HG02852 (cell line): ENCODE data around the gene SCN4A.

Experiments used
- ATAC-seq: cut with Tn5 transposase; IDR thresholded peaks from one replicate; pipeline ENCODE4 v1.9.1; 2021; ENCODE audit warnings: mild to moderate bottlenecking, moderate library complexity; ENCODE audit not compliant: unreplicated experiment

The SCN4A gene

DNA sequence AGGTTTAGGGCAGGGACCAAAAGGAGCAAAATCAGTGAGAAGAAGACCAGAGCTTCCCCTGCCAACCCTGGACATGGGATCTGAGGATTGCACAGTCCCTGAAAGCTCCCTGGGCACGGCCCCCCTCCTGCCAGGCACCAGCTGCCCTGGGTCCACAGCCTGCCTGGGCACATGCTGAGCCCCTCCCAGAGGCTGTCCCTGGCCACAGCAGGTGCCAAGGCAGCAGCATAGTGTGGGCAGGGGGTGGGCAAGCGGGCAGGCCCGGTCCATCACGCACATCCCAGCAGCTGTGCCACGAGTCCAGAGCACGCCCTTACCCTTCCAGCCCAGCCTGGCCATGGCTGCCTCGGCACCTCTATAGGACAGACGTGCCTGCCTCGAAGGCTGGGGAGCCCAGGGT lies 12.7 kb downstream of the SCN4A start:
- no peak for ATAC-seq

DNA sequence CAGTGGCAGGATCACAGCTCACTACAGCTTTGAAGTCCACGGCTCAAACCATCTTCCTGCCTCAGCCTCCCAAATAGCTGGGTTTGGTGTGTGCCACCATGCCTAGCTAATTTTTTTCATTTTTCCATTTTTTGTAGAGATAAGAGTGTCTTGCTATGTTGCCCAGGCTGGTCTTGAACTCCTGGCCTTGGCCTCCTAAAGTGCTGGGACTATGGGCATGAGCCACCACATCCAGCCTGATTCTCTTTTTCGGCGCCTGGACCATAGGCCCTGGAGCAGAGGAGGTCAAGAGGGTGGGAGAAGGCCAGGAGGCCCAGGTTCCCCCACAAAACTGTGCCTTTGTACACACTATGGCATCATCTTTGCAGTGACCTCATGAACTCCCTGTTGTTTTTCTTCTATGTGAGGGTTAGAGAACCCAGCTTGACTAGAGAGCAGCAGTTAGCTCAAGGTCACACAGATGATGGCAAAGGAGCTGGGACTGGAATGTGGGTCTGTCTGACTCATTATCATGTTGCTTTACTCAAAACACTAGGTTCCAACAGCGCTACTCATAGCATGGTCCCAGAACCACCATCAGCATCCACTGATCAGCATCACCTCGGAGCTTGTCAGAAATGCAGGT lies 16.3 kb downstream of the SCN4A start:
- no peak for ATAC-seq

DNA sequence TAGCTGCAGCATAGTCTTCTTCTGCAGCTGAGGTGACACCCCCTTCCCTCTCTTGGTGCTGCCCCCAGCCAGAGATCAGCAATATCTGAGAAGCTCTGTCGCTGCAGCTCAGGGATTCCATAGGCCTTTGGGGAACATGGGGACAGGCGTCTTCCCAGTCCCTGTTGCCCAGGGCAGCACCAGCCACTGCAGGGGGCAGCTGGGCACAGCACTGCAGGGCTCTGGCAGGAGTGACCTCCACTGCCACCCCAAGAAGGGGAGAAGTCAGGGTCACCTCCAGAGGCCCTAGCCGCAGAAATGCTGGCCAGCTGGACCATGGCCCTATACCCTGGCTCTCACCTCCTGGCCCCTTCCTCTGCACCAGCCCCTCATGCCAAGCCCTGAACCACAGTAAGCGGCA lies 16.9 kb downstream of the SCN4A start:
- no peak for ATAC-seq

DNA sequence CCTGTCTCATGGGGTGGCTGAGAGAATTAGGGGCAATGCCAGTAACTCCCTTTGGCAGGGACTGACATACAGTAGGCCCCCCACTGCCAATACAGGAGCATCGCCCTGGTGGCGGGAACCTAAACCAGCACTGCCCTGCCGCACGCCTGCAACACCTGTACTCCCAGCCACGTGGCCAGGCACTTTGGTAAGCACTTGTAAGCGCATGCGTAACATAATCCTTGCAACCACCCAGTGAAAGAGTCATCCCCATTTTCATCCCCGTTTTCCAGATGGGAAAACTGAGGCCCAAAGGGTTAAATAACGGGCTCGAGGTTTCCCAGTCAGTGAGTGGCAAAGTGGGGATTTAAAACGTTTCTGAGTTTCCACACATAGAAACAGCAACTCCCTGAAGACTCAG lies 17.5 kb downstream of the SCN4A start:
- ATAC-seq: no peak

DNA sequence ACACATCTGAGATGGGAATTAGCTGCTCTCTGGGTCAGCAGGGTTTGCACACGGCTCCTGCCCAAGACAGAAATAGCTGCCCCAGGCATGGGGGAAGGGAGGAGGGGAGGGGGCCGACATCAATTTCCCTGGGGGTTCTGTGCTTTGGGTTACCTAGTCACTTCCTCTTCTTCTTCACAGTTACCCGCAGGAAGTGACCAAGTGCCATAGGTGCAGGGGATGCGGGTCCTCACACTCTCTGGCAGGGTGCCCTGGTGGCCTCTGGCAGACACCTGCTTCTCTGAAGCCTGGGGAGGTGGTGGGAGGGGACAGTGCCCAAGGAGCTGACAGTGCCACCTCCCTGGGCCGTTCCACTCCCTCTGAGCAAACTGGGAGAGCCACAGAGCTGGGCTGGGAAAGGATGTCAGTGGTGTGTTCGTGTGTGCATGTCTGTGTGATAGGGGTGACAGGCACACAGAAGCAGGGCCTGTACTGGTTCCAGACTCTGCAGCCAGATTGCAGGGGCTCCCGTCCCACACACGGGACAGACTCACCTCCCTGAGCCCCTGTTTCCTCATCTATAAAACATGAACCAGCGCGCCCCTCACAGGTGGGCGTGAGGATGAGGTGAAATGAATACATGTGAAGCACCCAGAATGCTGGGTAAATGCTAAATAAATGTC lies 18.2 kb downstream of the SCN4A start:
- no peak for ATAC-seq

DNA sequence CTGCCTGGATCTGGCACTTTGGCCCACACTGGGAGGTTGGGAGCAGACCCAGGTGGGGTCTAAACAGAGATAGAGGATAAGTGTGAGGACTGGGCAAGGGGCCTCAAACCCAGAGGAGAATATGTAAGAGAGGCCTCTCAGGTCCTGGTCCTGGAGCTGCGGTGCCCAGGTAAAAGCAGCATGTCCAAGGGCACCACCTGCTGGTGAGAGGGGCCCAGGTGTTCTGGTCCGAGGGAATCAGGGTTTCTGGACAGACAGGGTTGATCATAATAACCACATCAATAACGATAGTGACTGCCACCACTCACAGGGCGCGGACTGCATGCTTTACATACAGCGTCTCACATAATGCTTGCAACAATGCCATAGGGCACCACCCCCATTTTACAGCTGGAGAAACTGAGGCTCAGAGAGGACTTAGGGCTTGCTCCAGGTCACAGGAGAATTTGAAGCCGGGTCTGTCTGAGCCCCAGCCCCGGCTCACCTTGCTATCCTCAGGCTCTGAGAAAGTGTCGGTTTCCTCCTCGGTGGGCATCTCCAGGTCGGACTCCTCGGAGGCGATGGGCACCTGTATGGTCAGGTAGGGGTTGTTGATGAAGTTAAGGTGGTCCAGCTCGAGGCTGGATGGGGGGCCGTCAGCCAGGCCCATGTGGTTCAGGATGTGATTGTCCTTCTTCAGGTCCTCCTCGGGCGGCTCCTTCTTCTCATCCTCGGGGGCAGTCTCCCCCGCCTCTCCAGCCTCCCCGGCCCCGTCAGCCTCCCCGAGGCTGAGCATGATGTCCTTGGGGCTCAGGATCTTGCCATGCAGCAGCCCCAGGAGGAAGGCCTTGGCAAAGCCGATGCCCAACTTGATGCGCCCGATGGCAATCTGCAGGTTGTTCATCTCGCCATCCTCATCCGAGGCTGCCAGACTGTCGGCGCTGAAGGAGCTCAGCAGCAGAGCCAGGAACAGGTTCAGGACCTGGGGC lies 21.5 kb downstream of the SCN4A start:
- ATAC-seq: no peak

DNA sequence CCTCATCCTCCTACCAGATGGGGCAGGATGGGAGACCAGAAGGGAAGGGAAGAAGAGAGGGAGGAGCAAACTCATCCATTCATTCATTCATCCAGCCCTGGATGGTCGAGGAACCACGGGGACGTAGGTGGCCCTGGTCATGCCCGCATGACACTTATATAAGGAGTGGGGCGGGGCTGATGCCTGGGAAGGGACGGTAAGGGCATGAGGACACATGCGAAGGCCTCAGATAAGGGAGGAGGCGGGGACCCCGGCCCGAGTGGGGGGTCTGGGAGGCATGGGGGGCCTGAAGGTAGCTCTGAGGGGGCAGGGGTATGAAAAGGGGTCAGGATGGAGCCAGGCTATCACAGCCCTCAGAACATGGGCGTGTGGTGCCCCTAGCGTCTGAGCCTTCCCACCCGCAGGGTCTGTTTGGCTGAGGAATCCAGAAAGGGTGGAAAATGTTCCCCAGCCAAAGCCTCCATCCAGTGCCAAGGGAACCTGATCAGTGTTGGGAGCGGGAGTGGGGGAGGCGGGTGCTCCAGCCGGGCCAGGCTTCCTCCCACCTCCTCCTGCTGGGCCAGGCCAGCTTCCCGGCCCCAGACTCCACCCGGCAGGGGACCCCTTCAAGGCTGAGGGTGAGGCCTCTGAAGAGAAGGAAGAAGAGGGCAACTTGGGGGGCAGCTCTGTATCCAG lies 23.0 kb downstream of the SCN4A start:
- no peak for ATAC-seq

DNA sequence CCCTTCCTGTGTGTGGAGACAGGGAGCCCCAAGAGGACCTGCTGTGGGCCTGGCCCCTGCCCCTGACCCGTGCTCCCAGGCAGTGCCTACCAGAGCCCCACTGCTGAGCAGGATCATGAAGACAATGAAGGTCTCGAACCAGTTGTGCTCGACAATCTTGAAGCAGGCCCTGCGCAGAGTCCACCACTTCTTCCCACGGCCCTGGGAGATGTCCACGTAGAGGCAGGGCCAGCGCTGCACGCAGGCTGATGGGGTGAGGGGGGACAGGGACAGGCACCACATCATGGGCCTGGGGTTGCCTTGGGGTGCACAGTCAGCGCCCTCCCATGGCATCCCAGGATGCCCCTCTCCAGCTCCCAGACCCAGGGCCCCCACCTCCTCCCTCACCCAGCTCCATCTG lies 24.2 kb downstream of the SCN4A start:
- ATAC-seq: no peak

DNA sequence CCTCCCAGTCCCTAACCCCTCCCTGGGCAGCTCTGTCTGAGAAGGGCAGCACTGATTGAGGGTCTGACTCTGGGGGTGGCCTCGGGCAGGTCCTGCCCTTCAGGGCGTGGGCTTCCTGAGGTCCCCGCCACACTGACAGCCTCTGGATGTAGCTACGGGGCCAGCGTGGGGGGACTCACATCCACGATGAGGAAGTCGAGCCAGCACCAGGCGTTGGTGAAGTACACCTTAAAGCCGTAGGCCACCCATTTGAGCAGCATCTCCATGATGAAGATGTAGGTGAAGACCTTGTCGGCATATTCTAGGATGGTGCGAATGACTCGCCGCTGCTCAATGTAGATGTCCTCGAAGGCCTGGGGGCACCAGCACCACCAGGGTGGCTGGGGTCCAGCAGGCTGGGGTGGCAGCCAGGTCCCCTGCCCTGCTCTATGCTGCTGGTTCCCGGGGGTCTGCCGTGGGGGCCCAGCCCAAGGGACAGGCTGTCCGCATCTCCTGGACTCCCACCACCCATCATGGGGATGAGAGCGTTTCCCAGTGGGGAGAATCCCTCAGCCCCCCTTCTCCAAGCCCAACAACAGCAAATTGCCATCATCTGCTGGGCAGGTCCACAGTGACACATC lies 24.9 kb downstream of the SCN4A start:
- ATAC-seq: no peak

DNA sequence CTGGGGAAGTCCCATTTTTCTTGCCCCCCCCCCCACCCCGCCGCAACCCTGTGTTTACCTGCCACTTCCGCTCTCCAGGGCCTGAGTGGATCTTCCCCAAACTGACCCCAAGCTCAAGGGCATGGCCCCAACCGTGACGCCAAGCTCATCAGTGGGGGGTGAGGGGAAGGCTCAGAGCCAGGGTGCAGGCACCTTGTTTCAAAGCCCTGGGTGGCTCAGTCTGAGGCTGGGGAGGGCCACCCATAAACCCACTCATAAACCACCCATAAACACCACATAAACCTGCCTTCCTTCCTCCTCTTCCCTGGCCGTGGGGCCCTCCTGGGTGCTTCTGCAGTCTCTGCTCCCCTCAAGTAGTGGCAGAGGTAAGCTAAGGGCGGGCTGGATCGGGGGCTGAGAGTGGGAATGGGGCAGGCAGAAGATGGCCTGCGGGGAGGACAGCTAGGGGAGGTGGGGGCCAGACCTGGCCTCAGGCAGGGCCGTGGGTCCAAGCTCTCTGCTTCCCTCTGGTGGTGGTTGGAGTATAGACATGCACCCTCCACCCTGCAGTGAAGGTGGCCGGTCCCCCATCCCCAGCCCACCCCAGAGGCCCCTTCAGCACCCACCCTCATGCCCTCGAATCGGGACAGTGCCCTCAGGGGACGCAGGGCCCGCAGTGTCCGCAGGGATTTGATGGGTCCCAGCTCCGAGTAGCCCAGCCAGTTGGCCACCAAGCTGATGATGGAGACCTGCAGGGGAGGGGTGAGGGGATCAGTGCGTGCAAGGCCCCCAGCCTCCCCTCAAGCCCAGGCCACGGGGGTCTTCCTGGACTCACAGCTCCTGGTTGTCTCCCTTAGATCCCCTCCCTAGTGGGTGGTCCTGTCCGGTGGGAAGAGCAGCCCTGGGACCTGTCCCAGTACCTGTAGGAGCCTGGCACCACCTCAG lies 26.0 kb downstream of the SCN4A start:
- ATAC-seq: peak; percentile 52

DNA sequence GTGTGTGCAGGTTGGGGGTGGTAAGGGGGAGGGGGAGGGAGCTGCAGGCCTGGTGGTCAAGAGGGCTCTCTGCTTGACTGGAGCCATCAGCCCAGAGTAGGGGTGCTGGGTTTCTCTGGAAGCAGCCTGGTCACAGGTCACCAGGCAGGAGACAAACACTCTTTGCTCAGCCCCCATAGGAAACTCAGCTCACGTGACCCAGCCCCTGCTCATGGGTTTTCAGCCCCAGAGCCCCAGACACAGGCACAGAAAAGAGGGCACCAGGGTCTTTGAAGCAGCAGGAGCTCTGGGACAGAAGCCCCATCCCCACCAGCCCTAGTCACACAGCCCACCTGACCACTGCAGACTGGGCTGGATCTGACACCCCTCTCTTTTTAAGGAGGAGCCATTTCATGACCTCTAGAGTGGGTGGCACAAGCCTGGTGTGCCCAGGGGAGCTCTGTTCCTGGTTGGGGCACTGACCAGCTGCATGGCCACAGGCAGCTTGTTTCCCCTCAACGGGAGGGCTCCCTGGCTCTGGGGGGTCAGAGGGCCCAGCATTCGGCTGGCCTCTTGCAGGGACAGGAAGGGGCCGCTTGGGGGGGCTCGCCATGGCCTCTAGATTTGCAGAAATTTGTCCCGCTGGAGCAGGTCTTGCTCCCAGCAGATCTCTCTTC lies 26.8 kb downstream of the SCN4A start:
- ATAC-seq: no peak

DNA sequence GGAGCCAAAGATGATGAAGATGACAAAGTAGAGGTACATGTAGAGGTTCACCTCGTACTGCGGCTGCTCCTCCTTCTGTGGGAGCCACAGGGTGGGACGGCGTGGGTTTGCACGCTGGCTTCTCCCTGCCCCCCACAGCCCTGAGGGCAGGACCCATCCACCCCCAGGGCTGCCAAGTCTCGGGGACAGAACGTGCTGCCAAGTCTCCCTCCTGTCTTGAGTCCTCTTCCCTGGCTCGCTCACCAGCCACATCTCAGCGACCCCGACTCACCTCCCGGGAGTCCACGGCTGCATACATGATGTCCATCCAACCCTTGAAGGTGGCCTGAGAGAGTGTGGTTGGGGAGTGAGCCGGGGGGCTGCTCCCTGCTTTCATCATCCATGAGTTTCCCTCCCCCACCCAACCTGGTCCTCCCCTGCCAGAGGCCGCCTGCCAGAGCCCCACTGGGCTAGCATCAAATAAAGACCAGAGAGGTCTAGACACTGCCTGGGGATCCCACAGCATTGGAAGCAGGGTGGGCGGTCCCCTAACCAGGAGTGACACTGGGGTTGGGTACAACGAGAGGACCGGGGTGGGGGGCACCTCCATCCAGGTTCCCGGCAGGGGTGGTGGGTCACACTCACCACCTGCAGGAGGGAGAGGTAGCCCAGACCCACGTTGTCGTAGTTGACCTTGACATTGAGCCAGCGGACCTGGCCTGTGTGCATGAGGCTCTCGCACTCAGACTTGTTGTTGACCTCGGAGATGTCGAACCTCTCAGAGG lies 27.8 kb downstream of the SCN4A start:
- no peak for ATAC-seq

DNA sequence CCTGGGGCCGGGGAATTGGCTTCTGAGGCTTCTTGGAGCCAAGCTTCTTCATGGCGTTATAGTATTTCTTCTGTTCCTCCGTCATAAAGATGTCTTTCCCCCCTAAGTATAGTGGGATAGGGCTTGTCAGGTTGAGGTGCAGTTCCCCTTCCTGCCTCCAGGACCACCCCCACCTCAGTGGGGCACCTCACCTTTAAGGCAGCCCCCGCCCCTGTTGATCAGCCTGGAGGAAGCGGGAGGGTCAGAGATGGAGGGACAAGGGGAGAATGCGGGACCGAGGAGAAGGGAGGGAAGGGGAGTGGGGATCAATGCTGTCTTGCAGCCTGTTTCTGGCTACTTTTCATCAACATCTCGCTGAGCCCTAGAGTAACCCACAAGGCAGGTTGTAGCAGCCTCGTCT lies 29.0 kb downstream of the SCN4A start:
- ATAC-seq: no peak

DNA sequence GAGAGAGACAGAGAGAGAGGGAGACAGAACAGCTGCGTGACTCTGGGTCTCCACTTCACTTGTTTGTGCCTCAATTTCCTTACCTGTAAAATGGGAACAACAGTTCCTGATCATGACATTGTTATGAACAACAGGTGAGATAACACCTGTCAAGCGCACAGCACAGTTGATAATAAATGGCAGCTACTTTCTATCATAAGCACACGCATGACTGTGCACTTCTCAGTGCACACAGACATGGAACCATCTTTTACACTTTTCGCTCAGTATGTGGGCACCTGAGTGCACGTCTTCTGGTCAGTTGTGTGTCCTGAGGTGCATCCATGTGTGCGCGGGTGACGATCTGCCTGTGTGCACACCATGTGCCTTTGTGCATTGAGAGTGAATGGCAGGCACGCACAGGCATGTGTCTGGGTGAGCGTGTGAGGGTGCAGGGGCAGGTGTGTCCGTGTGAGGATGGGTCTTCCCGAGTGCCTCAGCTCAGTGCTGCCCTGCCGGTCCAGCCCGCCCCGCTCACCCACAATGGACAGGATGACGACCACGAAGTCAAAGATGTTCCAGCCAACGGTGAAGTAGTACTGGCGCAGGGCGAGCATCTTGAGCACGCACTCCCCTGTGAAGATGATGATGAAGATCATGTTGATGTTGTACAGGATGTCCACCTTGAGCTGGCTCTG lies 30.3 kb downstream of the SCN4A start:
- no peak for ATAC-seq

DNA sequence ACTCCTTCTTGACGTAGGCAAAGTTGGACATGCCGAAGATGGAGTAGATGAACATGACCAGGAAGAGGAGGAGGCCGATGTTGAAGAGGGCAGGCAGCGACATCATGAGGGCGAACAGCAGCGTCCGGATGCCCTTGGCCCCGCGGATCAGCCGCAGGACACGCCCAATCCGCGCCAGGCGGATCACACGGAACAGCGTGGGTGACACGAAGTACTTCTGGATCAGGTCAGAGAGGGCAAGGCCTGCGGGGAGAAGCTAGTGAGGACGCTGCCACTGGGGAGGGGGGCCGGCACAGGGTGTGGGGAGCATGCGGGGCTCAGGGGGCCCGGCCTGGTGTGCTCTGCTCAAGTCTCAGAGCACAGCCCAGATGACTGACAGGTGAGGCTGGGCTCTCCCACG lies 31.0 kb downstream of the SCN4A start:
- ATAC-seq: no peak

DNA sequence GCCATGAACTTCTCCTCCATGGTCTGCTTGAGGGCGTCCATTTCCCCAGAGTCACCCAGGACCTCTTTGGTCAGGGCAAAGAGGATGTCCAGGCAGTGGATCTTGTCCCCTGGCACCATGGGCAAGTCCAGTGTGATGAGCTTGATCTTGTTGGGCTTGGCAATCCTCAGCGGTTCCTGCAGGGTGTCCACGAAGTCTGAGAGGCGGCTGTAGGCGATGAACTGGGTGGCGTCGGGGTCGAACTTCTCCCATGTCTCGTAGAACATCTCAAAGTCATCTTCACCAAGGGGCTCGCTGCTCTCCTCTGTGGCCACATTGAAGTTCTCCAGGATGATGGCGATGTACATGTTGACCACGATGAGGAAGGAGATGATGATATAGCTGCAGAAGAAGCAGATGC lies 31.6 kb downstream of the SCN4A start:
- no peak for ATAC-seq

DNA sequence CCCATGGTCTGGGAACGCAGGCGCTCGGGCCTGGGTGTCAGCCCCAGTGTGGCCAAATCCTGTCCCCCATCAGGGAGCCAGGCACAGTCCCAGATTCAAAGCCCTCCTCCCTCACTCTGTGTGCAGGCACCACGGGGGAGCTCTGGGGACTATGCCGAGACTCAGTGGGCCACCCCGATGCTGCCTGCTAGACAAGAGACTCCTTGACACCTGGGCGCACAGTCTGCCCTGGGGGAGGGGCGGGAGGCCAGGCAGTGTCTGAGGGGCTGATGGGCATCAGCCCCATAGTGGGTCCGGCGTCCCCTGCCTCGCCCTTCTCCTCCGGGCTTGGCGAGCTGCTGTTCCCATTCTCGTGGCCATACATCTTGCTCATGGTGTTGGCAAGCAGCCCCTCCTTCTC lies 32.1 kb downstream of the SCN4A start:
- no peak for ATAC-seq

DNA sequence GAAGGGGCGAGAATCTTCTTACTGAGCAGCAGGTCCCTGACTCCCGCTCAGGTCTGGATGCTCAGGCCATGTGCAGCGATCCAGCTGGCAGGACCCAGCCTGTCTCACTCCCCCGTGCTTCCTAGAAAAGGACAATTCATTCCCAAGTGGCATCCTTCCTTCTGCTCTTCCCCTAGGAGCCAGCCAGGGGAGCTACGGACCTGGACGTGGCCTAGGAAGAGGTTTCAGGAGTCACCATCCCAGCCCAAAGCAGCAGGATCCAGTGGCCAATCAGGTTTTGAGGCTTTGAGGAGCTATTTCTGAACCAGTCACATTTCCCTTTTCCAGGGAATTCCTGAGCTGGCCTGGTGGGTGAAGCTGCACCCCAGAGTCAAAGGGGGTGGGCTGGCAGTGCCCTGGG lies 32.8 kb downstream of the SCN4A start:
- no peak for ATAC-seq
